ENCODE results near the gene PRDM5. TPM values are rescaled to one million over a fixed set of nuclear protein-coding genes. Genes with fewer than 3 reads are reported as not detected.

Gene PRDM5
- total RNA-seq, 1 donor from 2014 or later: 48.9 TPM

GRCh38 chr4:120856294-120856693 is 66.2 kb downstream of the PRDM5 start:
- DNase-seq (ENCODE audit: low spot score): no peak

- DNase-seq (ENCODE audit: low spot score): no peak
Measured at GRCh38 chr4:120855307-120856001, 67.1 kb downstream of the PRDM5 start.

DNA sequence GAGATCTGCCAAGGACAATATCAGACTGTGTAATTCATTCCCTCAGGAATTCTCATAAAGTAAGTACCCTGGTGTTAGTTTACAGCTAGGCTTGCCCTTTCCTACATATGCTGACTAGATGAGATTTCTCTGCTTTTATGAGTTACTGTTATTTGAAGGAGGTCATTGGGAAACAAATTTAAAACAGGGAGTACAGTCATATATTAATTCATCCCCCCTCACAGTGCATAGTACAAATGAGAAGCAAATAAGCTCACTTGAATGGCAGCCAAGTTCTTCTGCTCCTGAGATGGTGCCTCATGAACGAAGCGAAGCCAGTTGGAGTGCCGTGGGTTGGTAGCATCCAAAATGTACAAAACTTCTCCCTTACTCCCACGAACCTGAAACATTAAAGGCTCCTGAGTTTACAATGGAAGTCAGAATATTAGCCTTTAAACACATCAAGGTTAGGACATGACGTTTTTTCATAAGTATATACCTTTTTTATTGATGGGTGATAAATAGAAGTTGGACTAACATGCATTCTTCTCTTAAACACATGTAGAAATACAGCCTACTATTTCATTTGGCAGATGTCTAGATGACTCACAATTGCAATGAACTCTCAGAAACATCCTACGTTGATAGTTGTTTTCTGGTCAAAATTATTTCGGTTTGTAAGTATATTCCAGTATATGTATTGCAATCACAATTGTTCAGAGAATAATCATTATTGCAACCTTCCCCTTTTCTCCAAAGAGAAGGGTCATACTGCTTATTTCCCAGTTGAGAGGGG is 69.2 kb downstream of the PRDM5 start:
- DNase-seq (ENCODE audit: low spot score): no peak

DNA sequence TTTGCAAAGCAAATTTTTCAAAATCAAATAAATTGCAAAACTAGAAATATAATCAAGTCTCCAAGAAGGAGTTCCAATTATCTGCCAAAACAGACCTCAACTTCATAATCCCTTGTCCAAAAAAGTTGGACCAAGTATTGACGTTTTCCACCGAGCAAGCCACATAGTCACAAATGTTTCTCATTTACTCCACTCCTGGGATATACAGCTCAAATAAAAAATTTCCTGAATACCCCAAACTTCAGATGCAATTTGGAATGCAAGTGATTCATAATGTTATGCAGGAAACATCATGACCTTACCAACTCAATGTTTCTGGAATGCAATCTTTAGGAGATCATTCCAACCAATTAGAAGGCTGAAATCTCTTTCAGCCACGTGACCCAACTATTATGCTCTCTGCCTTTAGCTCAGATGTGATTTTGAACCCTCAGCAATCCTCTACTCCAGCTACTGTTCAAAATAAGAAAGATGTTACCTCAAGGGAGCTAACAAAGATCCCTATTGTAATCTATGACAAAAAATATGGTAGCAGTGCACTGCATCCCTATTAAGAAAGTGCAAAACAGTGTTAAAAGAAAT is 72.4 kb downstream of the PRDM5 start:
- DNase-seq (ENCODE audit: low spot score): peak; percentile 8

GRCh38 chr4:120847019-120847582 is 75.4 kb downstream of the PRDM5 start:
- no peak for DNase-seq (ENCODE audit: low spot score)

- DNase-seq (ENCODE audit: low spot score): no peak
Measured at GRCh38 chr4:120844528-120844921, 78.0 kb downstream of the PRDM5 start.

GRCh38 chr4:120843849-120844527 is 78.5 kb downstream of the PRDM5 start:
- peak; percentile 5 for DNase-seq (ENCODE audit: low spot score)

GRCh38 chr4:120842031-120842430 is 80.5 kb downstream of the PRDM5 start:
- peak; percentile 66 for DNase-seq (ENCODE audit: low spot score)

DNA sequence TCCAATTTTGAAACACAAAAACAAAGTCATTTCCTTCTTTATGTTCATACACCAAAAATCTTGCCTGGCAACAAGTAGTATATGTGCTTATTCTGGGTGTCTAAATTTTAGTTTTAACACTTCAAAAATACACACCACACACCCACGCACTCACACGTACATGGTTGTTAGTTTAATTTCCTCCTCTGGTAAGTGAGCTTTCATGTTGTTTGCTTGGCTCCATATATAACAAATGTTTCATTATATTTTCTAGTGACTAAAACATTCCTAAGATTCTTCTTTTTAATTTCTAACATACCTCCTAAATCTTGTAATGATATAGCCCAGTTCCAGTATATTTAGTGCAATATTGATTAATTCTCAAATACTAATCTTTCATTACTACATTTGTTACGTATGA is 80.9 kb downstream of the PRDM5 start:
- DNase-seq (ENCODE audit: low spot score): no peak

- no peak for DNase-seq (ENCODE audit: low spot score)
Measured at GRCh38 chr4:120839974-120840751, 82.4 kb downstream of the PRDM5 start.

DNA sequence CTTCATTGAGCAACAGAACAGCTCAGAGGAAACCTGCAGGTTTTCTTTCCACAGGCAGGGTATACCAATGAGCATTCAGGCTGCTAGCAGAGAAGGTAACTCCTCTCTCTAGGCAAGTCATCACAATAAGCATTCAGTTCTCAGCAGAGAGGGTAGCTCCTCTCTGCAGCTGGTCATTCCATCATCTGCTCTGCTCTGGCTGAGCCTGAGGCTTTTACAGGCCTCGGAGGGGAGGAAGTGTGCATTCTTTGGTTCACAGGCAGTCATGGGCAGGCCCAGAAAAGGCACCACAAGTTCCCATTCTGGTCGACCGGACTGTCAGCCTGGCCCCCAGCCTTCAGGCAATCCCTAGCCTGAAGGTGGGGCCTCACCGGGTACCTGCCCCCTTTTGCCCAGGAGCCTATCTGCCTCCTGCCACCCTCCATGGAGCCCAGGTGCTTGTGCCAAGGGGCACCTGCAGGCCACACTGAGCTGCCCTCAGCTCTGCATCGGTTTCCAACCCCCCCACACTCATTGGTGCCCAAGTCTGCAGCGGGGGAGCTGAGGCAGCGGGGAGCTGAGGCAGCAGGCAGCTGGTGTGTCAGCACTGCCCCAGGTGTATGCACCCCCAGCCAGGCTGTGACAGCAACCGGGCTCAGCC is 83.1 kb downstream of the PRDM5 start:
- DNase-seq (ENCODE audit: low spot score): no peak

DNA sequence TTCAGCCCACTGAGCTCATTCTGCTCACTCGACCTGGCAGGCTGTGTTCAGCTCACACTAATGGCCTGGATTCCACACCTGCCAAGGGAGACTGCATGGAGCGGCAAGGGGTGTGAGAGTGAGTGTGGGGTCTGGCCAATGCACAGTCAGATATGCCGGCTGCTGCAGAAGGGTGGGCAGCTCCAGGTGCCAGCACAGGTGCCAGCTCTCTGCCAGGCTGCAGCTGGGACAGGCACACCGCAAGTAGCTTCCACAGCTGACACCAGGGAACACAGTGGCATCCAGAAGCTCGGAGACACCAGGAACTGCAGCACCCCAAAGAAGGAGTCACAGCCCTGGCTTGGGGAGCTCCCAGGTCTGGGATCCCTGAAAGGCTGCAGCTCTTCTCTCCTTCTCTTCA is 83.7 kb downstream of the PRDM5 start:
- no peak for DNase-seq (ENCODE audit: low spot score)

- DNase-seq (ENCODE audit: low spot score): no peak
Measured at GRCh38 chr4:120837656-120838055, 84.9 kb downstream of the PRDM5 start.

DNA sequence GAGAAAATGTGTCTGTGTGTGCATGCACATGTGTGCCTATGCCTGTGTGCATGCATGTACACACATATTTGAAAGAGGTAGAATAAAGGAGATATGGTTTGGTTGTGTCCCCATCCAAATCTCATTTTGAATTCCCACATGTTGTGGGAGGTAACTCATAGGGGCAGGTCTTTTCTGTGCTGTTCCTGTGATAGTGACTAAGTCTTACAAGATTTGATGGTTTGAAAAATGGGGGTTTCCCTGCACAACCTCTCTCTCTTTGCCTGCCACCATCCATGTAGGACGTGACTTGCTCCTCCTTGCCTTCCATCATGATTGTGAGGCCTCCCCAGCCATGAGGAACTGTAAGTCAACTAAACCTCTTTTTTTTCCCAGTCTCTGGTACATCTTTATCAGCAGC is 87.2 kb downstream of the PRDM5 start:
- no peak for DNase-seq (ENCODE audit: low spot score)

GRCh38 chr4:120830204-120830603 is 92.3 kb downstream of the PRDM5 start:
- peak; percentile 69 for DNase-seq (ENCODE audit: low spot score)

GRCh38 chr4:120829113-120829831 is 93.3 kb downstream of the PRDM5 start:
- DNase-seq (ENCODE audit: low spot score): no peak

GRCh38 chr4:120826853-120827252 is 95.7 kb downstream of the PRDM5 start:
- DNase-seq (ENCODE audit: low spot score): no peak

DNA sequence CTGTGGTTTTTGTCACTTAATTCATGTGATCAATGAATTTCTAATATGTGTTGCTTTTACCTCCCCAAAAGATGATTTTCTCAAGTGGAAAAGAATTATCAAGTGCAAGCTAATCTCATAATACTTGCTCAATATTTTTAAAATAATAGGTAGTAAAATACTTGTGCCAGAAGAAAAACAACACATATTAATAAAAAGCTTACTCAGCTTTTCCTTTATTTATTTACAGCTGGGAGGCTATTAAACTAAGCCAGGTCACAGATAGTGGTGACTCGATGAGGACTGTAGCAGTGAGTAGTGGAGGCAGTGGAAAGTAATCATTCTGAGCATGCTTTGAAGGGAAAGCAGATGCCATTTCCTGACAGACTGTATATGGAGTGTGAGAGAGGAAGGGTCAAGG is 96.1 kb downstream of the PRDM5 start:
- no peak for DNase-seq (ENCODE audit: low spot score)

DNA sequence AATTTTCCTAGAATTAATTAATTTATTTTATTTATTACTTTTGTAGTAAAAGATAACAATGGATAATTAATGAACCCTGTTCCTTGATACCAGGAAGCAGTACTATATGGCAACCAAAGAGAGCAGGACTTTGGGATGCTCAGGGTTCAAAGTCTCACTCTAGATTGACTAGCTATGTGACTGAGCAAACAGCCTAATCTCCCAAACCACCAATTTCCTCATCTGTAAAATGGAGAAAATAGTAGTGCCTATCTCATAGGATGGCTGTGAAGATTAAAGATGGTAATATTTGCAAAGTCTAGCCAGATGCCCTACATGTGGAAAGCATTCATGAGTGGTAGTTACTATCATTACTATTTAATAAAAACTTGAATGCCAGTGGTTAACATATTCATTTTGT is 97.6 kb downstream of the PRDM5 start:
- no peak for DNase-seq (ENCODE audit: low spot score)

GRCh38 chr4:120821977-120822376 is 100.5 kb downstream of the PRDM5 start:
- DNase-seq (ENCODE audit: low spot score): no peak
